Large intestine (tissue), 3 donors: ENCODE measurements around the gene RFC5. TPM values are rescaled to one million over a fixed set of nuclear protein-coding genes. Genes with fewer than 3 reads are reported as not detected.
"Not testable (repeated sequence)": the region's sequence is repeated elsewhere in the genome, so short reads cannot be mapped to it uniquely, and the experiment has no call there.

ENCODE experiments used
- DNase-seq, 2 donors: peaks; one replicate each; pipeline versions ENCODE4 v3.0.0 to v3.0.0-alpha.2; 2013
- H3K27ac ChIP-seq: one replicate; pipeline ENCODE4 v1.5.1; 2013; ENCODE audit warnings: low read length
- H3K27me3 ChIP-seq: 2 replicates; pipeline ENCODE4 v1.6.1; 2013; ENCODE audit warnings: low read length; ENCODE audit not compliant: control insufficient read depth, insufficient read depth
- H3K36me3 ChIP-seq: 2 replicates; pipeline ENCODE4 v1.6.1; 2013; ENCODE audit warnings: low read length; ENCODE audit not compliant: control insufficient read depth, insufficient read depth
- H3K4me1 ChIP-seq: one replicate; pipeline ENCODE4 v1.6.1; 2013; ENCODE audit warnings: low read length; ENCODE audit not compliant: control insufficient read depth, insufficient read depth
- H3K4me3 ChIP-seq: one replicate; pipeline ENCODE4 v1.5.1; 2013; ENCODE audit warnings: low read length
- H3K9me3 ChIP-seq: one replicate; pipeline ENCODE4 v1.6.1; 2013; ENCODE audit warnings: mild to moderate bottlenecking, low read depth, low read length, moderate library complexity; ENCODE audit not compliant: control insufficient read depth
- WGBS: methylation state at CpG from one replicate; pipeline ENCODE4 v1.1.5; 2013; ENCODE audit warnings: low lambda C conversion rate; ENCODE audit not compliant: insufficient coverage; 5-methylcytosine and 5-hydroxymethylcytosine counted together
- polyA plus RNA-seq: library from polyadenylated mRNA; unstranded; fragments of 120-200 nt; gene quantifications from one replicate; pipeline ENCODE4 v1.2.1, GENCODE V29; 2013

The RFC5 gene
- polyA plus RNA-seq, 1 donor, result 22.2 TPM

- Histone ChIP-seq H3K4me1 (no peaks in the 10 kb centered on the region), H3K4me3 (no peak overlapping the region), H3K27ac (no peak overlapping the region), H3K9me3 (no peaks in the 10 kb centered on the region), H3K36me3 (no peaks in the 10 kb centered on the region), H3K27me3 (no peaks in the 10 kb centered on the region)
- no CpG with 5 or more reads among the region's 1 CpG for WGBS
- DNase-seq, result no peak
Observed at GRCh38 chr12:117977373-117977772, 39.1 kb upstream of the RFC5 start.

GRCh38 chr12:117980616-117981015 lies 35.9 kb upstream of the RFC5 start:
- H3K27ac ChIP-seq, result no peak overlapping the region
- no peaks in the 10 kb centered on the region for H3K4me1 ChIP-seq
- no peak for DNase-seq
- H3K4me3 ChIP-seq, result no peak overlapping the region
- 100% methylated on average over 3 of the region's 4 CpGs for whole genome bisulfite sequencing
- no peaks in the 10 kb centered on the region for H3K27me3 ChIP-seq
- no peaks in the 10 kb centered on the region for H3K36me3 ChIP-seq
- no peaks in the 10 kb centered on the region for H3K9me3 ChIP-seq

GRCh38 chr12:117981267-117981666 lies 35.2 kb upstream of the RFC5 start:
- Histone ChIP-seq H3K4me1 (no peaks in the 10 kb centered on the region), H3K9me3 (no peaks in the 10 kb centered on the region), H3K4me3 (no peak overlapping the region), H3K36me3 (no peaks in the 10 kb centered on the region), H3K27me3 (no peaks in the 10 kb centered on the region), H3K27ac (no peak overlapping the region)
- DNase-seq, result no peak
- WGBS, result 80% methylated on average over 1 of the region's 5 CpGs

- no peaks in the 10 kb centered on the region for H3K27me3 ChIP-seq
- no peak for DNase-seq
- H3K4me1 ChIP-seq, result no peaks in the 10 kb centered on the region
- H3K9me3 ChIP-seq, result no peaks in the 10 kb centered on the region
- WGBS, result no CpG with 5 or more reads among the region's 2 CpGs
- H3K4me3 ChIP-seq, result no peak overlapping the region
- H3K27ac ChIP-seq, result no peak overlapping the region
- no peaks in the 10 kb centered on the region for H3K36me3 ChIP-seq
Observed at GRCh38 chr12:117985182-117985581, 31.3 kb upstream of the RFC5 start.

- H3K4me3 ChIP-seq, result no peak overlapping the region
- H3K36me3 ChIP-seq, result no peaks in the 10 kb centered on the region
- H3K9me3 ChIP-seq, result no peaks in the 10 kb centered on the region
- WGBS, result no CpG with 5 or more reads among the region's 4 CpGs
- no peak for DNase-seq
- H3K27me3 ChIP-seq, result no peaks in the 10 kb centered on the region
- no peaks in the 10 kb centered on the region for H3K4me1 ChIP-seq
- no peak overlapping the region for H3K27ac ChIP-seq
Observed at GRCh38 chr12:117986705-117987469, 29.6 kb upstream of the RFC5 start.

- Histone ChIP-seq H3K4me3 (no peak overlapping the region), H3K36me3 (no peaks in the 10 kb centered on the region), H3K4me1 (no peaks in the 10 kb centered on the region), H3K9me3 (no peaks in the 10 kb centered on the region), H3K27ac (no peak overlapping the region), H3K27me3 (peaks cover 2% of the 10 kb centered on the region)
- no CpG with 5 or more reads among the region's 3 CpGs for WGBS
- no peak for DNase-seq
Observed at GRCh38 chr12:117994551-117995438, 21.7 kb upstream of the RFC5 start.

- no peaks in the 10 kb centered on the region for H3K36me3 ChIP-seq
- H3K9me3 ChIP-seq, result no peaks in the 10 kb centered on the region
- no CpG with 5 or more reads among the region's 2 CpGs for WGBS
- H3K4me1 ChIP-seq, result no peaks in the 10 kb centered on the region
- H3K4me3 ChIP-seq, result no peak overlapping the region
- peak in 1 of 2 donors; percentile 3 for DNase-seq
- peaks cover 2% of the 10 kb centered on the region for H3K27me3 ChIP-seq
- H3K27ac ChIP-seq, result no peak overlapping the region
Observed at GRCh38 chr12:117998719-117999118, 17.8 kb upstream of the RFC5 start.

- not testable (repeated sequence) for H3K4me1 ChIP-seq, H3K27ac ChIP-seq, DNase-seq, H3K9me3 ChIP-seq, H3K36me3 ChIP-seq, H3K27me3 ChIP-seq, H3K4me3 ChIP-seq
- WGBS, result no CpG with 5 or more reads among the region's 2 CpGs
Observed at GRCh38 chr12:117999806-118000205, 16.7 kb upstream of the RFC5 start.

- Histone ChIP-seq H3K4me1 (no peaks in the 10 kb centered on the region), H3K27ac (no peak overlapping the region), H3K36me3 (no peaks in the 10 kb centered on the region), H3K27me3 (no peaks in the 10 kb centered on the region), H3K9me3 (no peaks in the 10 kb centered on the region), H3K4me3 (no peak overlapping the region)
- no peak for DNase-seq
- 100% methylated on average over 2 of the region's 3 CpGs for WGBS
Observed at GRCh38 chr12:118010903-118011302, 5.6 kb upstream of the RFC5 start.

GRCh38 chr12:118011377-118011776 lies 5.1 kb upstream of the RFC5 start:
- no peak for DNase-seq
- Histone ChIP-seq H3K4me3 (no peak overlapping the region), H3K9me3 (no peaks in the 10 kb centered on the region), H3K27ac (no peak overlapping the region), H3K27me3 (no peaks in the 10 kb centered on the region), H3K36me3 (no peaks in the 10 kb centered on the region), H3K4me1 (no peaks in the 10 kb centered on the region)
- no CpG with 5 or more reads among the region's 3 CpGs for WGBS
